ENCODE data around the gene SLC27A3.
"Not testable (repeated sequence)": the region's sequence is repeated elsewhere in the genome, so short reads cannot be mapped to it uniquely, and the experiment has no call there.

Gene SLC27A3

DNA sequence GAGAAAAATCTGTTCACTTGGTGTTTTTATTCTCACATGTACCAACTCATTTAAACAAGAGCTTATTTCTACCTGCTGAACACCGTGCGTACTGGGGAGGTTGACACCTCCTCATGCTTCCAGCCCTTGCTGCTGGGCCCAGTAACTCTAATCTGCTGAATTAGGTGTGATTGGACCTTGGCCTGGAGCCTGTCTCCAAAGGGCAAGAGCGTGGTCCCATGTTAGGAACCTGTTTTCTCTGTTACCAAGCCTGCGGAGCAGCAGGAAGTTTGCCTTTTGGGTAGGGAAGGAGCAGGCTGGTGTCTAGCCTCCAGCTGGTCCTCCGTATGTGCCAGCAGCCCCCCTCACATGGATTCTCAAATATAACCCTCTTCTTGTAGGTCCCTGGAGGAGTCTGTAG is 10.9 kb upstream of the SLC27A3 start:
- no peak for TF ChIP-seq EZH2phosphoT487 (conservative IDR thresholded peaks at IDR 0.05; ENCODE audit: low read length)
- TF ChIP-seq, protein P1, sequence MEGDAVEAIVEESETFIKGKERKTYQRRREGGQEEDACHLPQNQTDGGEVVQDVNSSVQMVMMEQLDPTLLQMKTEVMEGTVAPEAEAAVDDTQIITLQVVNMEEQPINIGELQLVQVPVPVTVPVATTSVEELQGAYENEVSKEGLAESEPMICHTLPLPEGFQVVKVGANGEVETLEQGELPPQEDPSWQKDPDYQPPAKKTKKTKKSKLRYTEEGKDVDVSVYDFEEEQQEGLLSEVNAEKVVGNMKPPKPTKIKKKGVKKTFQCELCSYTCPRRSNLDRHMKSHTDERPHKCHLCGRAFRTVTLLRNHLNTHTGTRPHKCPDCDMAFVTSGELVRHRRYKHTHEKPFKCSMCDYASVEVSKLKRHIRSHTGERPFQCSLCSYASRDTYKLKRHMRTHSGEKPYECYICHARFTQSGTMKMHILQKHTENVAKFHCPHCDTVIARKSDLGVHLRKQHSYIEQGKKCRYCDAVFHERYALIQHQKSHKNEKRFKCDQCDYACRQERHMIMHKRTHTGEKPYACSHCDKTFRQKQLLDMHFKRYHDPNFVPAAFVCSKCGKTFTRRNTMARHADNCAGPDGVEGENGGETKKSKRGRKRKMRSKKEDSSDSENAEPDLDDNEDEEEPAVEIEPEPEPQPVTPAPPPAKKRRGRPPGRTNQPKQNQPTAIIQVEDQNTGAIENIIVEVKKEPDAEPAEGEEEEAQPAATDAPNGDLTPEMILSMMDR (IDR thresholded peaks at IDR 0.05; ENCODE audit: insufficient read depth, low read length, poor library complexity, severe bottlenecking), result no peak
- H3K36me3 ChIP-seq (ENCODE audit: low read length), result no peaks in the 10 kb centered on the region

DNA sequence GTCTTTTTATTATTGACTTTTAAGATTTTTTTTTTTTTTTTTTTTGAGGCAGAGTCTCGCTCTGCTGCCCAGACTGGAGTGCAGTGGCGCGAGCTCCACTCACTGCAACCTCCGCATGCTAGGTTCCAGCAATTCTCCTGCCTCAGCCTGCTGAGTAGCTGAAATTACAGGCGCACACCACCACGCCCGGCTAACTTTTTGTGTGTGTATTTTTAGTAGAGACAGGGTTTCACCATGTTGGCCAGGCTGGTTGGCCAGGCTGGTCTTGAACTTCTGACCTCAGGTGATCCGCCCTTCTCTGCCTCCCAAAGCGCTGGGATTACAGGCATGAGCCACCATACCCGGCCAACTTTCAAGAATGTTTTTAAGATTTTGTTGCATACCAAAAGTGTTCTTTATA is 8.5 kb upstream of the SLC27A3 start:
- H3K27me3 ChIP-seq (ENCODE audit: low read length); H3K36me3 ChIP-seq (ENCODE audit: low read length); H3K4me3 ChIP-seq (ENCODE audit: insufficient read depth, low read length, poor library complexity, severe bottlenecking); H4K20me1 ChIP-seq (ENCODE audit: low read depth, low read length); H3K27ac ChIP-seq (ENCODE audit: low read depth, low read length); H3F3A ChIP-seq (ENCODE audit: insufficient read depth); H2AFZ ChIP-seq (ENCODE audit: low read depth, low read length, severe bottlenecking); H3K9me2 ChIP-seq (replicated peaks; ENCODE audit: insufficient read depth, low read length); H3K79me2 ChIP-seq (ENCODE audit: insufficient read depth, low read length); H3K4me2 ChIP-seq (ENCODE audit: low read depth, low read length, poor library complexity, severe bottlenecking); H3K9ac ChIP-seq (ENCODE audit: low read length); H3K9me3 ChIP-seq (ENCODE audit: insufficient read depth, low read length): not testable (repeated sequence)

More for the DNA sequence above, 10.9 kb upstream of the SLC27A3 start:
- Histone ChIP-seq H3K27ac (ENCODE audit: low read depth, low read length) (no peak overlapping the region), H3K27me3 (ENCODE audit: low read length) (no peaks in the 10 kb centered on the region), H4K20me1 (ENCODE audit: low read depth, low read length) (no peaks in the 10 kb centered on the region), H3K4me2 (ENCODE audit: low read depth, low read length, poor library complexity, severe bottlenecking) (no peak overlapping the region), H3K4me3 (ENCODE audit: insufficient read depth, low read length, poor library complexity, severe bottlenecking) (no peak overlapping the region), H3K9me3 (ENCODE audit: insufficient read depth, low read length) (no peaks in the 10 kb centered on the region), H3F3A (ENCODE audit: insufficient read depth) (no peaks in the 10 kb centered on the region), H3K9ac (ENCODE audit: low read length) (no peak overlapping the region), H3K9me2 (replicated peaks; ENCODE audit: insufficient read depth, low read length) (no peaks in the 10 kb centered on the region), H2AFZ (ENCODE audit: low read depth, low read length, severe bottlenecking) (no peak overlapping the region), H3K79me2 (ENCODE audit: insufficient read depth, low read length) (no peaks in the 10 kb centered on the region)

DNA sequence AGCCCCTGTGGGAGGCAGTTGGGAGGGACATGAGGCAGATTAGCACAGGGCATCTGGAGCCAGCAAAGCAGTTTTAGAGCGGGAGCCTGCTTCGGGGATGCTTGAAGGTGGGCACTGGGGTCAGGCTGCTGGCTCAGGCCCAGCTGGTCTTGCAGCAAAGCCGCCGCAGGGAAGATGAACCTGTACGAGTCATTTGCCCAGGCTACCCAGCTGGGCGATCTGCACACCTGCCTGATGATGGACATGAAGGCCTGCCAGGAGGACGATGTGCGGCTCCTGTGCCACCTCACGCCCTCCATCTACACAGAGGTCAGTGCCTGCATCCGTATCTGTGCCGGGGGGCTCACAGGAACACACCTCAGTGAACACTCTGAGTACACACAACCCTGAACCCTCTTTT is 7.7 kb upstream of the SLC27A3 start:
- Histone ChIP-seq H3K79me2 (ENCODE audit: insufficient read depth, low read length) (no peaks in the 10 kb centered on the region), H3K4me3 (ENCODE audit: insufficient read depth, low read length, poor library complexity, severe bottlenecking) (no peak overlapping the region), H4K20me1 (ENCODE audit: low read depth, low read length) (no peaks in the 10 kb centered on the region), H3K9me2 (replicated peaks; ENCODE audit: insufficient read depth, low read length) (no peaks in the 10 kb centered on the region), H3F3A (ENCODE audit: insufficient read depth) (no peaks in the 10 kb centered on the region), H3K4me2 (ENCODE audit: low read depth, low read length, poor library complexity, severe bottlenecking) (no peak overlapping the region), H3K27me3 (ENCODE audit: low read length) (no peaks in the 10 kb centered on the region), H3K9me3 (ENCODE audit: insufficient read depth, low read length) (no peaks in the 10 kb centered on the region), H3K36me3 (ENCODE audit: low read length) (no peaks in the 10 kb centered on the region), H3K9ac (ENCODE audit: low read length) (no peak overlapping the region), H3K27ac (ENCODE audit: low read depth, low read length) (no peak overlapping the region), H2AFZ (ENCODE audit: low read depth, low read length, severe bottlenecking) (no peak overlapping the region)
- TF ChIP-seq, protein P1 (IDR thresholded peaks at IDR 0.05; ENCODE audit: insufficient read depth, low read length, poor library complexity, severe bottlenecking), result no peak
- TF ChIP-seq EZH2phosphoT487 (conservative IDR thresholded peaks at IDR 0.05; ENCODE audit: low read length), result no peak

DNA sequence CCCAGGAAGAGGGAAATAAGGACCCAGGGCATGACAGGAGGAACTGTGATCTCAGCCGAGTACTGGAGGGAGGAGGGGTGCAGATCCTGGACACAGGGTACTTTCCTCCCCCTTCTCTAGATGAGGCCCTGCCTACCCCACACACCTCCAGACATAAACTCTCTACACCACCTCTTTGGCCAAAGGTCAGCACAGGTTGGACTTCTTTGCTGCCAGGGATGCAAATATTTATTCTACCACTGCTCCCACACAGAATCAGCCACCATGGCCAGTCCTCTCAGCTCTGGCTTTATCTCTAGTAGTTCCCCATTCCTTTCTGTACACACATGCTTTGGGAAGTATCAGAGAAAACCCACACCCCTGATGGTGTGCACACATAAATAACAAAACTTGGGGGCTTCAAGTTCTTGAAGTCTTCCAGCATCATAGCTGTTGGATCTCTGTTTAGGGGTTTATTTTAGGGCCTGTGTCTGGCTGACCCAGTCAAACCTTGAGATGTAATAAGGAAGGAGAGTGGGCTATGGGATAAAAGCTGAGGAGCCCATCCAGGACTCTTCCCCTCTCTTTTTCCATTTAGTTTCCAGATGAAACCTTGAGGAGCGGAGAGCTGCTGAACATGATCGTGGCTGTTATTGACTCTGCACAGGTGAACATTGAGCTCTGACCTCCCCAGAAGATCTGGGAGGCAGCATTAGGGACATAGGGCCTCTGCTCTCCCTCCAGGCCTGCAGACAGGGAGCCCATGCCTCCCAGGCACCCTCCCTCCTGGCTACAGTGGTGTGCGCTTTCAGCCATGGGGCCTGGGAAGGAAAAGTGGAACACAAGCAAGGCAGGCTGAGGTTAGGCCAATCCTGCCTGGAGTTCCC is 6.7 kb upstream of the SLC27A3 start:
- Histone ChIP-seq H3K9me3 (ENCODE audit: insufficient read depth, low read length) (no peaks in the 10 kb centered on the region), H3K9ac (ENCODE audit: low read length) (no peak overlapping the region), H3K36me3 (ENCODE audit: low read length) (no peaks in the 10 kb centered on the region)

More for the DNA sequence above, 6.7 kb upstream of the SLC27A3 start:
- no peaks in the 10 kb centered on the region for H3K27me3 ChIP-seq (ENCODE audit: low read length)
- H3K27ac ChIP-seq (ENCODE audit: low read depth, low read length), result no peak overlapping the region
- H3K4me2 ChIP-seq (ENCODE audit: low read depth, low read length, poor library complexity, severe bottlenecking), result no peak overlapping the region
- no peak overlapping the region for H2AFZ ChIP-seq (ENCODE audit: low read depth, low read length, severe bottlenecking)
- no peak overlapping the region for H3K4me3 ChIP-seq (ENCODE audit: insufficient read depth, low read length, poor library complexity, severe bottlenecking)
- H3K79me2 ChIP-seq (ENCODE audit: insufficient read depth, low read length), result no peaks in the 10 kb centered on the region
- no peak for TF ChIP-seq EZH2phosphoT487 (conservative IDR thresholded peaks at IDR 0.05; ENCODE audit: low read length)
- TF ChIP-seq, protein P1 (IDR thresholded peaks at IDR 0.05; ENCODE audit: insufficient read depth, low read length, poor library complexity, severe bottlenecking), result no peak
- H3F3A ChIP-seq (ENCODE audit: insufficient read depth), result peaks cover 2% of the 10 kb centered on the region; the same call in 1 of the 2 replicates
- H3K9me2 ChIP-seq (replicated peaks; ENCODE audit: insufficient read depth, low read length), result no peaks in the 10 kb centered on the region
- H4K20me1 ChIP-seq (ENCODE audit: low read depth, low read length), result no peaks in the 10 kb centered on the region

Measured in SU-DHL-6 (cell line).